H1 (cell line): ENCODE measurements around the gene ILF2. TPM values are rescaled to one million over a fixed set of nuclear protein-coding genes. Genes with fewer than 3 reads are reported as not detected.

Experiments
- CTCF ChIA-PET: fragments of 300-600 bp; sonication (Branson Sonifier 250); formaldehyde crosslinking; loops from one replicate; lab custom pipeline; 2021; ENCODE audit not compliant: partially characterized antibody; lab: Charles Lee
- POLR2A ChIA-PET: fragments of 300-600 bp; sonication (Branson Sonifier 250); formaldehyde crosslinking; loops from one replicate; lab custom pipeline; 2021; ENCODE audit warnings: inconsistent platforms; ENCODE audit not compliant: partially characterized antibody; lab: Charles Lee
- DNase-seq, 2 experiments: peaks; one replicate each; pipeline versions ENCODE4 v3.0.0 to v3.0.0-alpha.2; 2010 to 2022; ENCODE audit warnings: low spot score in 2 of 2, low read depth in 1 of 2, mixed read lengths in 1 of 2
- FAIRE-seq: peaks from 2 replicates; lab custom pipeline; 2011; peaks lifted over from hg19 to GRCh38; lab: Jason Lieb, UNC
- H2AFZ ChIP-seq: 2 replicates; pipeline ENCODE4 v1.8.1; 2012; ENCODE audit warnings: low read length, inconsistent platforms
- H2AK5ac ChIP-seq: 2 replicates; pipeline ENCODE4 v1.6.1; 2013; ENCODE audit warnings: low read depth, low read length
- H2BK120ac ChIP-seq: replicated peaks from 2 replicates; pipeline ENCODE3; 2013; ENCODE audit warnings: low read depth, low read length, inconsistent platforms
- H2BK12ac ChIP-seq: 2 replicates; pipeline ENCODE4 v1.6.1; 2013; ENCODE audit warnings: low read depth, low read length
- H2BK15ac ChIP-seq: 2 replicates; pipeline ENCODE4 v1.6.1; 2013; ENCODE audit warnings: low read length
- H2BK20ac ChIP-seq: 2 replicates; pipeline ENCODE4 v1.6.1; 2013; ENCODE audit warnings: low read length
- H2BK5ac ChIP-seq: 2 replicates; pipeline ENCODE4 v1.6.1; 2013; ENCODE audit warnings: low read depth, low read length
- H3K14ac ChIP-seq: 2 replicates; pipeline ENCODE4 v1.6.1; 2013; ENCODE audit warnings: inconsistent platforms; ENCODE audit not compliant: insufficient read length
- H3K18ac ChIP-seq: 2 replicates; pipeline ENCODE4 v1.6.1; 2013; ENCODE audit warnings: low read length; ENCODE audit errors: extremely low read depth
- H3K23ac ChIP-seq: 2 replicates; pipeline ENCODE4 v1.6.1; 2013; ENCODE audit warnings: inconsistent platforms; ENCODE audit not compliant: insufficient read length
- H3K23me2 ChIP-seq: 2 replicates; pipeline ENCODE4 v1.6.1; 2013; ENCODE audit warnings: low read depth, low read length
- H3K27ac ChIP-seq: 2 replicates; pipeline ENCODE4 v1.6.1; 2011; ENCODE audit warnings: low read depth, low read length, inconsistent platforms
- H3K27me3 ChIP-seq, 4 experiments: replicated peaks in 1 of 4; 1 replicate in 1 of 4; 2 replicates in 3 of 4; pipeline versions ENCODE4 v1.6.1 to v1.8.1; 2011 to 2013; ENCODE audit warnings: low read length in 3 of 4, mild to moderate bottlenecking in 3 of 4, inconsistent platforms in 2 of 4, mixed read lengths in 2 of 4, moderate library complexity in 1 of 4; ENCODE audit not compliant: control insufficient read depth in 3 of 4, insufficient read depth in 3 of 4; ENCODE audit errors: extremely low read depth in 1 of 4
- H3K36me3 ChIP-seq, 4 experiments: 2 replicates each; pipeline versions ENCODE4 v1.6.1 to v1.8.1; 2011 to 2013; ENCODE audit warnings: mild to moderate bottlenecking in 4 of 4, low read length in 3 of 4, moderate library complexity in 2 of 4, control low read depth in 1 of 4, inconsistent platforms in 1 of 4; ENCODE audit not compliant: insufficient read depth in 4 of 4, control insufficient read depth in 2 of 4
- H3K4ac ChIP-seq: replicated peaks from 2 replicates; pipeline ENCODE3; 2013; ENCODE audit warnings: low read length, low read depth, mixed read lengths, inconsistent platforms; ENCODE audit not compliant: insufficient read length
- H3K4me1 ChIP-seq, 4 experiments: replicated peaks in 1 of 4; 1 replicate in 1 of 4; 2 replicates in 3 of 4; pipeline versions ENCODE4 v1.6.1 to v1.8.1; 2011 to 2013; ENCODE audit warnings: low read length in 3 of 4, inconsistent platforms in 2 of 4, mixed read lengths in 1 of 4; ENCODE audit not compliant: insufficient read depth in 4 of 4, control insufficient read depth in 3 of 4
- H3K4me2 ChIP-seq, 2 experiments: 2 replicates each; pipeline versions ENCODE4 v1.6.1 to v1.8.1; 2011 to 2013; ENCODE audit warnings: low read depth in 2 of 2, low read length in 2 of 2, control low read depth in 1 of 2, inconsistent platforms in 1 of 2, mild to moderate bottlenecking in 1 of 2; ENCODE audit not compliant: insufficient read depth in 1 of 2
- H3K4me3 ChIP-seq, 4 experiments: fragments of 200-600, 300-600 bp in 1 of 4; sonication (generic), shearing (Covaris generic), sonication (Bioruptor Twin) in 1 of 4; 2 replicates each; pipeline versions ENCODE4 v1.5.1 to v1.8.1; 2011 to 2016; ENCODE audit warnings: low read length in 4 of 4, low read depth in 3 of 4, control low read depth in 2 of 4, inconsistent platforms in 2 of 4, mild to moderate bottlenecking in 2 of 4, mixed read lengths in 1 of 4, moderate library complexity in 1 of 4; ENCODE audit not compliant: insufficient read depth in 2 of 4; ENCODE audit errors: extremely low read depth in 1 of 4
- H3K56ac ChIP-seq: replicated peaks from 2 replicates; pipeline ENCODE3; 2013; ENCODE audit warnings: low read depth, mild to moderate bottlenecking, mixed read lengths, low read length, inconsistent platforms; ENCODE audit not compliant: insufficient read length
- H3K79me1 ChIP-seq: 2 replicates; pipeline ENCODE4 v1.6.1; 2013; ENCODE audit warnings: low read depth, low read length, control low read depth
- H3K79me2 ChIP-seq, 2 experiments: 2 replicates each; pipeline versions ENCODE4 v1.6.1 to v1.8.1; 2012 to 2013; ENCODE audit warnings: low read length in 2 of 2, mild to moderate bottlenecking in 2 of 2, inconsistent platforms in 1 of 2; ENCODE audit not compliant: insufficient read depth in 2 of 2, control insufficient read depth in 1 of 2
- H3K9ac ChIP-seq, 4 experiments: replicated peaks in 1 of 4; 1 replicate in 1 of 4; 2 replicates in 3 of 4; pipeline versions ENCODE4 v1.6.1 to v1.8.1; 2011 to 2013; ENCODE audit warnings: low read depth in 3 of 4, low read length in 3 of 4, control low read depth in 2 of 4, mild to moderate bottlenecking in 2 of 4, moderate library complexity in 2 of 4, inconsistent platforms in 1 of 4; ENCODE audit errors: extremely low read depth in 1 of 4
- H3K9me3 ChIP-seq, 2 experiments: 2 replicates each; pipeline versions ENCODE4 v1.6.1 to v1.8.1; 2012 to 2013; ENCODE audit warnings: mild to moderate bottlenecking in 2 of 2, moderate library complexity in 2 of 2, control low read depth in 1 of 2, inconsistent platforms in 1 of 2, low read depth in 1 of 2, low read length in 1 of 2, mixed read lengths in 1 of 2; ENCODE audit not compliant: insufficient read depth in 2 of 2
- H4K20me1 ChIP-seq, 2 experiments: replicated peaks in 1 of 2; 2 replicates each; pipeline versions ENCODE3 to v1.8.1; 2011 to 2013; ENCODE audit warnings: inconsistent platforms in 2 of 2, low read length in 2 of 2, mild to moderate bottlenecking in 1 of 2; ENCODE audit not compliant: insufficient read depth in 2 of 2, control insufficient read depth in 1 of 2
- H4K5ac ChIP-seq: 2 replicates; pipeline ENCODE4 v1.6.1; 2013; ENCODE audit warnings: low read length, low read depth, mixed read lengths, inconsistent platforms; ENCODE audit not compliant: insufficient read length
- H4K8ac ChIP-seq: 2 replicates; pipeline ENCODE4 v1.8.0; 2013; ENCODE audit warnings: mild to moderate bottlenecking, moderate library complexity, low read length, inconsistent platforms; ENCODE audit not compliant: insufficient read depth; ENCODE audit errors: extremely low read depth
- H4K91ac ChIP-seq: replicated peaks from 2 replicates; pipeline ENCODE3; 2013; ENCODE audit warnings: low read length, mixed read lengths, inconsistent platforms; ENCODE audit not compliant: insufficient read length
- BACH1 ChIP-seq: IDR thresholded peaks from 2 replicates; pipeline ENCODE4 v1.6.1; 2012; ENCODE audit warnings: low read length, improper control_type of control experiment
- BRCA1 ChIP-seq: IDR thresholded peaks from 2 replicates; pipeline ENCODE4 v1.6.1; 2012; ENCODE audit warnings: low read depth, low read length, improper control_type of control experiment
- CHD2 ChIP-seq: IDR thresholded peaks from 2 replicates; pipeline ENCODE4 v1.6.1; 2012; ENCODE audit warnings: low read length, improper control_type of control experiment
- GABPA ChIP-seq: IDR thresholded peaks from 2 replicates; pipeline ENCODE4 v1.6.1; 2011; ENCODE audit warnings: mild to moderate bottlenecking, low read length, moderate library complexity, borderline replicate concordance; ENCODE audit not compliant: insufficient read depth
- HDAC2 ChIP-seq, 2 experiments: fragments of 300-600 bp in 1 of 2; sonication (generic) in 1 of 2; IDR thresholded peaks; 2 replicates each; pipeline ENCODE4 v1.6.1; 2011 to 2012; ENCODE audit warnings: low read depth in 2 of 2, low read length in 2 of 2, mild to moderate bottlenecking in 2 of 2, moderate library complexity in 2 of 2, borderline replicate concordance in 1 of 2, inconsistent platforms in 1 of 2
- JUND ChIP-seq: IDR thresholded peaks from 2 replicates; pipeline ENCODE4 v1.6.1; 2011; ENCODE audit warnings: mild to moderate bottlenecking, improper control_type of control experiment, low read length
- PHF8 ChIP-seq: fragments of 200-600 bp; sonication (generic); conservative IDR thresholded peaks from 2 replicates; pipeline ENCODE4 v1.7.1; 2012; ENCODE audit warnings: low read depth, mild to moderate bottlenecking, inconsistent platforms, low read length, moderate library complexity
- SAP30 ChIP-seq: fragments of 300-600 bp; sonication (generic); IDR thresholded peaks from 2 replicates; pipeline ENCODE4 v1.7.1; 2012; ENCODE audit warnings: low read length, moderate library complexity, mild to moderate bottlenecking, inconsistent platforms; ENCODE audit not compliant: insufficient read depth, insufficient replicate concordance
- TAF1 ChIP-seq: IDR thresholded peaks from 2 replicates; pipeline ENCODE4 v1.6.1; 2011; ENCODE audit warnings: mild to moderate bottlenecking, low read depth, low read length
- WGBS, 2 experiments: shearing (Covaris generic) in 1 of 2; methylation state at CpG; one replicate each; pipeline versions ENCODE4 v1.1.6 to v1.1.7; 2013 to 2015; ENCODE audit warnings: low lambda C conversion rate in 2 of 2, mixed read lengths in 2 of 2, inconsistent platforms in 1 of 2, low coverage in 1 of 2, missing lambda C conversion rate in 1 of 2; ENCODE audit not compliant: insufficient replicate concordance in 2 of 2, insufficient coverage in 1 of 2, insufficient read length in 1 of 2; ENCODE audit errors: extremely low coverage in 1 of 2, missing lambda C conversion rate in 1 of 2; 5-methylcytosine and 5-hydroxymethylcytosine counted together
- polyA plus RNA-seq, 7 experiments: library from polyadenylated mRNA; depleted of rRNA in 3 of 7; stranded (reverse) in 5 of 7; unstranded in 2 of 7; fragments of >200 nt in 5 of 7; fragments of 200-250 nt in 2 of 7; gene quantifications; 1 replicate in 5 of 7; 2 replicates in 1 of 7; 4 replicates in 1 of 7; pipeline versions ENCODE4 v1.2.1 to v1.2.3, GENCODE V29; 2011 to 2013; ENCODE audit warnings: missing spikeins in 2 of 7, mixed read lengths in 2 of 7
- total RNA-seq: library from RNA; stranded (reverse); fragmentation: NEBNext Ultra II Directional; extraction: Animal tissue kit (Norgen Biotek cat#: 25700); gene quantifications from 2 replicates; pipeline ENCODE4 v1.2.1, GENCODE V29; 2021

ILF2 gene
- total and polyA plus RNA-seq, 2 of the 8 experiments (the other 6 are each of a cell fraction or from before 2014, with no cell fraction given): 389 to 474 TPM

DNA sequence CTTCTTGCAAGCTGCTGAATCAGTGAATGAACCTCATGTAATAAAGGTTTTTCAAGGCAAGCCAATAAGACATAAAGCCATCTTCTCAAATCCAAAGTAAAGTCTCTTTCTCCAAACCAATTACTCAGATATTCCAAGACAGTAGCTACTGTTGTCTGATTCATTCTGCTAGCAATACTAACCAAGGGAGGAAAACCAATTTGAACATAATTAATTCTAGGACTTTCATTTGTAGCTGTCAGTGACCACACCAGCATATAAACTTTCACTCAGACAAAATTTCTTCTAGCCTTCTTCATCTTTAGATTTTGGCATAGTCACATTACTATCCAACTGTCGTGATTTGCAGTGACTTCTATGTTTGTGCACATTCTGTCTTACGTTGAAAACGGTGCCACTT, 46.5 kb upstream of the ILF2 start:
- H2BK20ac ChIP-seq: no peak overlapping the region

More for the DNA sequence above, 46.5 kb upstream of the ILF2 start:
- no peak overlapping the region for H3K4ac ChIP-seq
- no peak overlapping the region for H2BK5ac ChIP-seq
- H4K91ac ChIP-seq: no peak overlapping the region
- H4K8ac ChIP-seq: no peak overlapping the region
- no peaks in the 10 kb centered on the region for H3K9me3 ChIP-seq
- no peak overlapping the region for H2BK120ac ChIP-seq
- H4K5ac ChIP-seq: no peak overlapping the region
- H2BK12ac ChIP-seq: no peak overlapping the region
- no peaks in the 10 kb centered on the region for H3K36me3 ChIP-seq
- POLR2A ChIA-PET: interaction anchor here (0.6 to 2.1 kb wide), 3 partner anchors 37 to 57 kb away, joined by 3 to 5 read pairs (median 3); no protein-coding TSS in a partner anchor
- H3K27me3 ChIP-seq: no peaks in the 10 kb centered on the region
- TF ChIP-seq TAF1 (no peak), SAP30 (no peak), BACH1 (no peak), GABPA (no peak), JUND (no peak), BRCA1 (no peak), PHF8 (no peak), HDAC2 (IDR thresholded peaks at IDR 0.05; ENCODE audit: borderline replicate concordance in 1 of 2, low read depth in 2 of 2, low read length in 2 of 2) (no peak), CHD2 (no peak)
- H4K20me1 ChIP-seq: no peaks in the 10 kb centered on the region
- no peak overlapping the region for H3K23ac ChIP-seq
- no peaks in the 10 kb centered on the region for H3K79me2 ChIP-seq
- no peak overlapping the region for H2AFZ ChIP-seq
- WGBS, 2 experiments: 95% methylated on average over 3 of the region's 3 CpGs; no CpG with 5 or more reads in 1 of the 2 experiments
- H3K14ac ChIP-seq: no peak overlapping the region
- H3K4me3 ChIP-seq: no peak overlapping the region
- DNase-seq: no peak
- CTCF ChIA-PET: interaction anchor here (0.7 to 3.4 kb wide), 6 partner anchors 7 to 39 kb away, joined by 3 to 11 read pairs (median 4); partner anchors contain the start of genes INTS3 and NPR1
- no peaks in the 10 kb centered on the region for H3K79me1 ChIP-seq
- H3K9ac ChIP-seq: no peak overlapping the region
- no peak for FAIRE-seq
- H3K4me1 ChIP-seq: no peaks in the 10 kb centered on the region
- no peak overlapping the region for H2BK15ac ChIP-seq
- no peak overlapping the region for H3K27ac ChIP-seq
- no peak overlapping the region for H3K4me2 ChIP-seq
- H3K23me2 ChIP-seq: 0 out of 2 replicates have a peak, but pooled peaks cover 2% of the 10 kb centered on the region
- no peak overlapping the region for H2AK5ac ChIP-seq
- H3K56ac ChIP-seq: no peak overlapping the region
- no peak overlapping the region for H3K18ac ChIP-seq
